ENCODE results near the gene ABHD2.

DNA sequence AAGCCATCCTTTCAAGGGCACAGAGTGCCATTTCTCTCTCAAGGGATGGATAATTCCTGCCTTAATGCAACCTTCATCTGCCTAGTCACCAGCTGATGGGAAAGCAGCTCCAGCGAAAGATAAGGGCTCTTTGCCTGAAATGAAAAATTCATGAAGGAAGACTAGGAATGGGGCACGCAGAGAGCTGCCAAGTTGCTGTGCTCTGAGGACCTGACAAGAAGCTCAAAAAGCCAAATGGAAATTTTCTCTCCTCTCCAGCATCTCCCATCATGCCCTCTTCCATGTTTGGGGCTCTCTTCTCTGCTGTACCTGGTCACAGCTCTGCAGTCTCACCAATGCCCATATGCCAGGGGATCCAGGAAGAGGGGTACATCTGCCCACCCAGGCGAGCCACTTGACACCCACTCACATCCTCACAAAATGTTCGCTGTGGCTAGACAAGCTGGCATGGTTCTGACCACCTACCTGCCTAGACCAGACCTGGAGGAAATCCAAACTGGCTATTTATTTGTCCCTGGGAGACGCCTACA is 29.3 kb upstream of the ABHD2 start:
- TF ChIP-seq YY1 (IDR thresholded peaks at IDR 0.05; ENCODE audit: insufficient read depth, insufficient read length) (no peak), SUZ12 (IDR thresholded peaks at IDR 0.05; ENCODE audit: extremely low read depth, insufficient read depth, insufficient read length) (no peak)

All from NT2/D1 (cell line).